Body of pancreas (tissue), 4 donors: ENCODE measurements around the gene SMCO2. TPM values are rescaled to one million over a fixed set of nuclear protein-coding genes. Genes with fewer than 3 reads are reported as not detected.
A peak's percentile ranks its signal among the peaks of the same experiment; 100 is the strongest.

ENCODE experiments used
- ATAC-seq: fragments of 150-250 bp; one replicate; pipeline ENCODE4 v1.9.1; 2016
- DNase-seq, 4 donors: peaks; one replicate each; pipeline ENCODE4 v3.0.0-alpha.2; 2019
- H3K27ac ChIP-seq, 4 donors: fragments of 200-600 bp; sonication (generic); 1 replicate in 3 of 4; 2 replicates in 1 of 4; pipeline versions ENCODE4 v1.5.1 to v1.6.1; 2016 to 2019; ENCODE audit warnings: mild to moderate bottlenecking in 1 of 4, mixed read lengths in 1 of 4, moderate library complexity in 1 of 4
- H3K27me3 ChIP-seq, 2 donors: fragments of 200-600 bp; sonication (generic); one replicate each; pipeline ENCODE4 v1.6.0; 2016; ENCODE audit warnings: mild to moderate bottlenecking in 1 of 2
- H3K36me3 ChIP-seq, 2 donors: fragments of 200-600 bp; sonication (generic); replicated peaks in 1 of 2; 2 replicates each; pipeline ENCODE4 v1.5.1; 2016; ENCODE audit warnings: low read depth in 2 of 2; ENCODE audit not compliant: insufficient read depth in 1 of 2
- H3K4me1 ChIP-seq: fragments of 200-600 bp; sonication (generic); one replicate; pipeline ENCODE4 v1.6.0; 2016
- H3K4me3 ChIP-seq, 2 donors: fragments of 200-600 bp; sonication (generic); 1 replicate in 1 of 2; 2 replicates in 1 of 2; pipeline ENCODE4 v1.5.1; 2016 to 2019
- H3K9me3 ChIP-seq, 3 donors: fragments of 200-600 bp; sonication (generic); 1 replicate in 2 of 3; 2 replicates in 1 of 3; pipeline ENCODE4 v1.5.1; 2016
- CTCF ChIP-seq, 7 experiments: fragments of 450-650 bp in 4 of 7; fragments of 200-600 bp in 3 of 7; sonication (generic) in 3 of 7; IDR thresholded peaks; one replicate each; pipeline ENCODE4 v1.5.1; 2016 to 2019; ENCODE audit warnings: antibody characterized with exemption in 7 of 7
- POLR2A ChIP-seq, 3 donors: fragments of 450-650 bp; IDR thresholded peaks; one replicate each; pipeline ENCODE4 v1.6.1; 2016; ENCODE audit warnings: antibody characterized with exemption in 3 of 3, mild to moderate bottlenecking in 2 of 3
- WGBS, 2 donors: methylation state at CpG; one replicate each; pipeline ENCODE4 v1.1.5; 2017; 5-methylcytosine and 5-hydroxymethylcytosine counted together
- intact Hi-C: fragments of 100-400 bp; cut with DNase I; formaldehyde crosslinking; loops from one replicate; pipeline ENCODE4 v1.15.1; 2023
- total RNA-seq, 2 donors: library from RNA; depleted of rRNA; stranded (reverse); fragments of >200 nt; gene quantifications; one replicate each; pipeline ENCODE4 v1.1.0, GENCODE V29; 2016

Gene SMCO2
- total RNA-seq, 2 donors from 2014 or later: not detected

- H3K36me3 ChIP-seq: no peaks in the 10 kb centered on the region
- TF ChIP-seq CTCF (IDR thresholded peaks at IDR 0.05): no peak
- no peak for TF ChIP-seq POLR2A (IDR thresholded peaks at IDR 0.05)
- intact Hi-C loops: no loop called here
- DNase-seq: peak in 1 of 4 donors; percentile 11
- no peak overlapping the region for H3K4me3 ChIP-seq
- ATAC-seq: no peak
- no peaks in the 10 kb centered on the region for H3K27me3 ChIP-seq
- 63 to 69% methylated on average over 2 of the region's 2 CpGs for WGBS, 2 donors
- H3K4me1 ChIP-seq: no peaks in the 10 kb centered on the region
- no peaks in the 10 kb centered on the region for H3K9me3 ChIP-seq
- H3K27ac ChIP-seq: no peak overlapping the region
These were observed 58.0 kb downstream of the SMCO2 start for GRCh38 chr12:27504507-27504906.

- DNase-seq: no peak
- Histone ChIP-seq H3K27ac (no peak overlapping the region), H3K9me3 (no peaks in the 10 kb centered on the region), H3K4me3 (no peak overlapping the region), H3K36me3 (no peaks in the 10 kb centered on the region), H3K27me3 (no peaks in the 10 kb centered on the region), H3K4me1 (no peaks in the 10 kb centered on the region)
- WGBS, 2 donors: 92 to 95% methylated on average over 2 of the region's 2 CpGs
- TF ChIP-seq CTCF (IDR thresholded peaks at IDR 0.05) (no peak), POLR2A (IDR thresholded peaks at IDR 0.05) (no peak)
- intact Hi-C loops: no loop called here
- ATAC-seq: no peak
These were observed 58.6 kb downstream of the SMCO2 start for GRCh38 chr12:27505109-27505508.

- Histone ChIP-seq H3K9me3 (no peaks in the 10 kb centered on the region), H3K27ac (no peak overlapping the region), H3K4me1 (no peaks in the 10 kb centered on the region), H3K36me3 (no peaks in the 10 kb centered on the region), H3K27me3 (no peaks in the 10 kb centered on the region), H3K4me3 (no peak overlapping the region)
- intact Hi-C loops: no loop called here
- no peak for ATAC-seq
- no peak for DNase-seq
- TF ChIP-seq POLR2A (IDR thresholded peaks at IDR 0.05) (no peak), CTCF (IDR thresholded peaks at IDR 0.05) (no peak)
These were observed 59.2 kb downstream of the SMCO2 start for GRCh38 chr12:27505761-27506160.

DNA sequence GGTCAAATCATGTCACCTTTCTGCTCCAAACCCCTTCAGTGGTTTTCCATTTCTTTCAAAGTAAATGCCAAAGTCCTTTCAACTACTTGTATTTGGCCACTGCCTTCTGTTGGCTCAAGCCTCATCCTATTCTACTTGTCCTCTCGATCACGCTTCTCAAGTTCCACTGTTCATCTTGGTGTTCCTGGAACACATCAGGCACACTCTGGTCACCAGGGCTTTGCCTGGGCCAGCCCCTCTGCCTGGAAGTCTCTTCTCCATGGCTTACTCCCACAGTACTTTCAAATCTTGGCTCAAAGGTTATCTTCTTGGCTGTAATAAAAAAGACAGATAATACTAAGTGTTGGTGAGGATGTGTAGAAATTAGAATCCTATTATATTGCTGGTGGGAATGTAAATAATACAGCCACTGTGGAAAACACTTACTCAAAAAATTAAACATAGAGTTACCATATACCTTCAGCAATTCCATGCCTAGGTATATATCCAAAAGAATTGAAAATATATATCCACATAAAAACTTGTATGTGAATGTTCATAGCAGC is 60.2 kb downstream of the SMCO2 start:
- Histone ChIP-seq H3K27ac (no peak overlapping the region), H3K4me3 (no peak overlapping the region), H3K4me1 (peaks cover 4% of the 10 kb centered on the region), H3K27me3 (no peaks in the 10 kb centered on the region), H3K36me3 (no peaks in the 10 kb centered on the region), H3K9me3 (no peaks in the 10 kb centered on the region)
- DNase-seq: no peak
- ATAC-seq: no peak
- intact Hi-C loops: no loop called here
- 88 to 89% methylated on average over 2 of the region's 2 CpGs for WGBS, 2 donors
- TF ChIP-seq POLR2A (IDR thresholded peaks at IDR 0.05) (no peak), CTCF (IDR thresholded peaks at IDR 0.05) (no peak)

DNA sequence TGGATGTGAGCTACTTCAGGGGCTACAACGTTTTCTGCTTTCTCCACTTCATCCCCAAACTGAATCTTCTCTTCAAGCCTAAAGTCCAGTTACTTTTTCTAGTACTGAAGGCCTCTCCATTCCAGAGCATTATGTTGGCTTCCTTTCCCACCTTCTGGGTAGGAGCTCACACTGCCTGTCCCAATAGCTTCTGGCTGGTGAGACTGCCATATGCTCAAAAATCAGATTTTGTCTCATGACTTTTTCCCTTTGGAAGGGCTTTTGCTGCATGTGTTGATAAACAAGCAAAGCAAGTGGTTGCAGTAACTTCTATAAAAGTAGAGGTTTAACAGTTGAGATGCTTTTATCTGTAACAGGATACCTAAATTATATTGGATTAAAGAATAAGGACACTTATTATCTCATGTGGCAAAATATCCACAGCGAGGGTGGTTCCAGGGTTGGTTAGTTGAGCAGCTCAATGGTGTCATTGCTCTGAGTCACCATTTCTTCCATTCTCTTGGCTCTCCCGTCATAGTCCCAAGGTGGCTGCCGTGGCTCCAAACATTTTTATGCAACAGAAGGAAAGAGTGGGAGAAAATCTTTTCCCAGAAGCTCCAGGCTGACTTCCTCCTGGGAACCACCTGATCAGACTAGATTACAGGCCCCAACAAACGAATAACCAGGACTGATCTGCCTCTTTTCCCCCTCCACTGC is 62.3 kb downstream of the SMCO2 start:
- Histone ChIP-seq H3K9me3 (no peaks in the 10 kb centered on the region), H3K27ac (no peak overlapping the region), H3K4me3 (no peak overlapping the region), H3K27me3 (no peaks in the 10 kb centered on the region), H3K4me1 (peaks cover 9% of the 10 kb centered on the region), H3K36me3 (no peaks in the 10 kb centered on the region)
- intact Hi-C loops: no loop called here
- TF ChIP-seq POLR2A (IDR thresholded peaks at IDR 0.05): no peak
- TF ChIP-seq CTCF (IDR thresholded peaks at IDR 0.05): no peak
- no peak for DNase-seq
- no peak for ATAC-seq
- 73 to 82% methylated on average over 5 of the region's 5 CpGs for WGBS, 2 donors
